NB4 (cell line): ENCODE data around the gene SLC12A7.

Experiments
- CTCF ChIP-seq: IDR thresholded peaks from one replicate; pipeline ENCODE4 v1.5.1; 2012; ENCODE audit warnings: low read depth, low read length
- POLR2A ChIP-seq: IDR thresholded peaks from 2 replicates; pipeline ENCODE4 v1.6.1; 2011; ENCODE audit warnings: mild to moderate bottlenecking; ENCODE audit not compliant: insufficient read length; ENCODE audit errors: extremely low read depth

DNA sequence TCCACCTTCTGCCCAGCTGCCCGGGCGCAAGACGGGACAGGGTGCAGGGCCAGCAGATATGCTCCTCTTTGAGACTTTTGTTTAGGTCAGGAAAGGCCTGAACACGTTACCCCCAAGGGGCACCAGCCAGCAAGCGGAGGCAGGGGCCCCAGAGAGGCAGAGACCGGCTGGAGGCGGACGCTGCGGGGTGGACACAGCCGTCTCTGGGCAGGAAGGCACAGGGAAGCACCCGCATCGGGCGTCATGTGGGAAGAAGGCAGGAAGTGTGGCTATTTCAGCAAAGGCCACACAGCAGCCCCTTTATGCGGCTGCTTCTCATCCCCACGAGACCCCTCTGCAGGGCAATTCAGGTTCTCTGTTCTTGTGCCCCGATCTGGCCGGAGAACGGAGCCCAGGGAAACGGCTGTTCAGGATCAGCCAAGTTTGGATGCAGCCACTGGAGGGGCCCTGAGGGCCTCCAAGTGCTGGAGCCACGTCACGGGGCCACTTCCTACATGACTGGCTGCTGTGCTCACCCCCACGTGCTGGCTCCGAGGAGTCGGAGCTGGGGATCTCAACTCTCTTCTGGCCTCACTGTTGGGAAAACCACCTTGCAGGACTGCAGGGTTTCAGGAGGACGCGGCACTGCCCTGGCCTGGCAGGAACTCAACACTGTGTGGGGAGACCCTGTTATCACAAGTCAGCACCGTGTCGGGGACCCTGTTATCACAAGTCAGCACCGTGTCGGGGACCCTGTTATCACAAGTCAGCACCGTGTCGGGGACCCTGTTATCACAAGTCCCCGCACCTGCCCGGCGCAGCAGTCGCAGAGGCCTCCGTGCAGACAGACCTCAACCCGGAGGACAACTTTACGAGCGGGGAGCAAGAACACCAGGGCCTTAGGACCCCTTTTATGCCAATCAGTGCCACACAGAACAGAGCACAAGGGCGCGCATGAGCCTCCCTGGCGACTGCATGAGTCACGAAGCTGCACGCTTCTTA, 44.4 kb downstream of the SLC12A7 start:
- no peak for TF ChIP-seq POLR2A
- TF ChIP-seq CTCF = no peak
